Activated CD4-positive, alpha-beta T cell treated with anti-CD3 and anti-CD28 coated beads, Interleukin-2, amount 10 ng/mL, durations not matched to agents 7 days and 5 days (primary cell): ENCODE data around the gene TMEM135. TPM values are rescaled to one million over a fixed set of nuclear protein-coding genes. Genes with fewer than 3 reads are reported as not detected.

Experiments
- CTCF ChIA-PET: fragments of 350-600 bp; sonication (Branson Sonifier 250); formaldehyde crosslinking; loops from one replicate; lab custom pipeline; 2021; ENCODE audit warnings: antibody characterized with exemption; lab: Charles Lee
- POLR2A ChIA-PET: fragments of 350-600 bp; sonication (Branson Sonifier 250); formaldehyde crosslinking; loops from one replicate; lab custom pipeline; 2021; ENCODE audit warnings: antibody characterized with exemption; lab: Charles Lee
- DNase-seq: peaks from one replicate; pipeline ENCODE4 v3.0.0-alpha.2; 2020
- H3K27ac Mint-ChIP-seq: one replicate; pipeline ENCODE4 v1.8.0; 2021; ENCODE audit warnings: mild to moderate bottlenecking, moderate library complexity, mixed read lengths
- H3K27me3 Mint-ChIP-seq: one replicate; pipeline ENCODE4 v1.8.0; 2021; ENCODE audit warnings: mixed read lengths
- H3K36me3 Mint-ChIP-seq: one replicate; pipeline ENCODE4 v1.8.0; 2021; ENCODE audit warnings: low read depth, mixed read lengths
- H3K4me1 Mint-ChIP-seq: one replicate; pipeline ENCODE4 v1.8.0; 2021; ENCODE audit warnings: mixed read lengths
- H3K4me3 Mint-ChIP-seq: one replicate; pipeline ENCODE4 v1.8.0; 2021; ENCODE audit warnings: mild to moderate bottlenecking, moderate library complexity, mixed read lengths
- H3K9me3 Mint-ChIP-seq: one replicate; pipeline ENCODE4 v1.8.0; 2021; ENCODE audit warnings: mixed read lengths
- total RNA-seq, 2 experiments: library from RNA; stranded (reverse); gene quantifications; one replicate each; pipeline ENCODE4 v1.2.3, GENCODE V29; 2021

The TMEM135 gene
- total RNA-seq, 2 experiments from 2014 or later: 32.9 to 33.1 TPM

GRCh38 chr11:87005569-87005921 is 32.2 kb upstream of the TMEM135 start:
- Mint-ChIP-seq H3K4me3 (no peak overlapping the region), H3K36me3 (no peaks in the 10 kb centered on the region), H3K9me3 (no peaks in the 10 kb centered on the region), H3K27ac (no peak overlapping the region), H3K27me3 (peaks cover 2% of the 10 kb centered on the region), H3K4me1 (no peaks in the 10 kb centered on the region)
- CTCF ChIA-PET: interaction anchor here (1.1 to 1.2 kb wide), 2 partner anchors 14 to 276 kb away, joined by 3 read pairs; no protein-coding TSS in a partner anchor
- POLR2A ChIA-PET: no interaction called here
- DNase-seq: no peak

DNA sequence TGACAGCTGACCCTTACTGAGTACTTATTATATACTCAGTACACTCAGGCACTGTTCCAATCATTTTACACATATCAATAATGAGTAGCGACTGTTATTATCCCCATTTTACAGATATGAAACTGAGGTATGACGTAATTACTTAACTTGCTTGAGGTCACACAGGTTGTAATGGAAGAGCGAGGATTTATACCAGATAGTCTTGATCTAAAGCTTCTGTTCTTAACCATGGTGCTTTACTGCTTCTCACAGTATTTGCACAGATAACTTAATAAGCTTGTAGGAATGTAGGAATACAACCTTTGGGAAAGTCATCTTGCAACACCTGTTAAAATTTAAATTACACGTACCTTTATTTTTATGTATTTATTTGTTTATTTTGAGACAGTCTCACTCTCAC is 31.7 kb upstream of the TMEM135 start:
- Mint-ChIP-seq H3K27me3 (peaks cover 2% of the 10 kb centered on the region), H3K4me3 (no peak overlapping the region), H3K36me3 (no peaks in the 10 kb centered on the region), H3K27ac (no peak overlapping the region), H3K9me3 (no peaks in the 10 kb centered on the region), H3K4me1 (no peaks in the 10 kb centered on the region)
- ChIA-PET CTCF (interaction anchor here (1.2 kb wide), 1 partner anchor 13 kb away, joined by 3 read pairs; no protein-coding TSS in a partner anchor), POLR2A (no interaction called here)
- no peak for DNase-seq

GRCh38 chr11:87007963-87008362 is 29.8 kb upstream of the TMEM135 start:
- ChIA-PET POLR2A (no interaction called here), CTCF (interaction anchor here (0.9 kb wide), 1 partner anchor 26 kb away, joined by 3 read pairs; no protein-coding TSS in a partner anchor)
- DNase-seq: no peak
- Mint-ChIP-seq H3K27me3 (peaks cover 2% of the 10 kb centered on the region), H3K4me3 (no peak overlapping the region), H3K27ac (no peak overlapping the region), H3K4me1 (no peaks in the 10 kb centered on the region), H3K9me3 (no peaks in the 10 kb centered on the region), H3K36me3 (no peaks in the 10 kb centered on the region)

GRCh38 chr11:87012089-87012488 is 25.6 kb upstream of the TMEM135 start:
- H3K27me3 Mint-ChIP-seq: no peaks in the 10 kb centered on the region
- H3K36me3 Mint-ChIP-seq: no peaks in the 10 kb centered on the region
- POLR2A ChIA-PET: no interaction called here
- no peaks in the 10 kb centered on the region for H3K9me3 Mint-ChIP-seq
- H3K4me3 Mint-ChIP-seq: no peak overlapping the region
- no peak for DNase-seq
- CTCF ChIA-PET: no interaction called here
- H3K27ac Mint-ChIP-seq: no peak overlapping the region
- no peaks in the 10 kb centered on the region for H3K4me1 Mint-ChIP-seq

DNA sequence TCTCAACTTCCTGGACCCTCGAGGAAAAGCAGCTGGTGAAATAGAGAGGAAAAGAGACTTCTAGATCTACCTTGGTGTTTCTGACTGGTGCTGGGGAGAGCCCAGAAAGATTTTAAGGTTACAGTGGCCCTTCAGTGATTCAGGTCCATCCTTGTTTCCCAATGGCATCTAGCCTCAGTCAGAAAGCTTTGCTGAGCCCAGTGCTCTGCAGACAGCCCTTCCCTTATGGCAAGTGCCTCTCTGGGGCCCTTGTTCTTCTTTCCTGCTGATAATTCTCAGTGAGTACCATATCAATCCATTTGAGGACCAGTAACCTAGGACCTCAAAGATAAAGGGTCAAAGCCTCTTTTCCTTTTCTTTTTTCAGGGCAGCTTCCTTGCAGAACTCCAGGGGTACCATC is 25.1 kb upstream of the TMEM135 start:
- no peaks in the 10 kb centered on the region for H3K4me1 Mint-ChIP-seq
- no peak for DNase-seq
- H3K4me3 Mint-ChIP-seq: no peak overlapping the region
- POLR2A ChIA-PET: no interaction called here
- H3K9me3 Mint-ChIP-seq: no peaks in the 10 kb centered on the region
- no peak overlapping the region for H3K27ac Mint-ChIP-seq
- H3K36me3 Mint-ChIP-seq: no peaks in the 10 kb centered on the region
- CTCF ChIA-PET: no interaction called here
- H3K27me3 Mint-ChIP-seq: no peaks in the 10 kb centered on the region

DNA sequence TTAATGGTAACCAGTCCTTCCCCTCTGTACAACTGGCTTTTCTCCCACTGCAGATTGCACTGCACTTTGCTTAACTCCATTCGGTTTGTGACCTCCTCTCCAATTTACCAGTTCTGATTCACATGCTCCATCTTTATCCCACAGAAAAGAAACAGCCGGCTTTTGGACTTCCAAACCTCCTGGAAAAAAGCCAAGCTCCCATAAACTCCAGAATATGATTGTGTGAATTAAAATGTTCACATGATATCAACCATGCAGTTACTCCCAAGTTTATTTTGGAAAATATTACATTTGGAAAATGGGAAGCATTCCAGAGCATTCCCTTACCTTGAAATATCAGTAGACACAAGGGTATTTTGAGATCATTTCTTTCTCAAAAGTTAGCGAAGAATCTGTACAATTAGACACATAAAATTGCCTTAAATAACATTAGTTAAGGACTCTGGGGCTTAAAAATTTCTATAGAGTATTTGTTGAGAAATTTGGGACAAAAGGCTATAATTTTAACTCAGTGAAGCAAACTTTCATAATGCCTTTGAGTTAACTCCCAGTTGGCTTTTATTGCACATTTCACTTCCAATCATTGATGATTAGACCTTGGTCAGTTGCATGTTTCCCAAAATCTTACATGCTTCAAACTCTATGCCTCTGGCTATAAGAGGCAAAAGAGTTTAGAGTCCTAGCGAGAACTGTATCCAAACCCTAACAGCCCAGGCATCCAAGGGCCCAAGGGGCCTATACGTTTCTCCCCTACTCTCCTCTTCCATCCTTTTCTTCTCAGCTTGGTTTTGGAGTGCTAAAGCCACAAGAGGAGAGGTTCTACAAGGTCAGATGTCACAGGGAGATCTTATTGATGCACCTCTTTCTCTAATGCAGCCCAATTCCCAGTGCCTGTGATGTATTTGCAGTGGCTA is 23.6 kb upstream of the TMEM135 start:
- no peak for DNase-seq
- Mint-ChIP-seq H3K4me1 (no peaks in the 10 kb centered on the region), H3K27me3 (no peaks in the 10 kb centered on the region), H3K36me3 (no peaks in the 10 kb centered on the region), H3K9me3 (no peaks in the 10 kb centered on the region), H3K4me3 (no peak overlapping the region), H3K27ac (no peak overlapping the region)
- ChIA-PET POLR2A (no interaction called here), CTCF (no interaction called here)

DNA sequence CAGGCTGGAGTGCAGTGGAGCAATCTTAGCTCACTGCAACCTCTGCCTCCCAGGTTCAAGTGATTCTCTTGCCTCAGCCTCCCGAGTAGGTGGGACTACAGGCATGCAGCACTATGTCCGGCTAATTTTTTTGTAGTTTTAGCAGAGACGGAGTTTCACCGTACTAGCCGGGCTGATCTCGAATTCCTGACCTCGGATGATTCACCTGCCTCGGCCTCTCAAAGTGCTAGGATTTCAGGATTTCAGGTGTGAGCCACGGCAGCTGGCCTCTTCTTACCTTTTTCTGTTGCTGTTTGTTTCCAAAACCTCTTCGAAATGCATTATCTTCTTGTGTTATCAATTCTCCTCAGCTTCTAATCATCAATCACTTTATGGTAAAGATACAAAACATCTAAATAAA is 22.1 kb upstream of the TMEM135 start:
- Mint-ChIP-seq H3K4me1 (peaks cover 4% of the 10 kb centered on the region), H3K36me3 (no peaks in the 10 kb centered on the region), H3K9me3 (no peaks in the 10 kb centered on the region), H3K4me3 (no peak overlapping the region), H3K27ac (no peak overlapping the region), H3K27me3 (no peaks in the 10 kb centered on the region)
- ChIA-PET POLR2A (no interaction called here), CTCF (interaction anchor here (0.7 to 1.0 kb wide), 3 partner anchors 22 to 651 kb away, joined by 3 to 5 read pairs (median 3); no protein-coding TSS in a partner anchor)
- DNase-seq: no peak

GRCh38 chr11:87019613-87020271 is 18.0 kb upstream of the TMEM135 start:
- Mint-ChIP-seq H3K4me1 (peaks cover 7% of the 10 kb centered on the region), H3K27me3 (peaks cover 5% of the 10 kb centered on the region), H3K36me3 (no peaks in the 10 kb centered on the region), H3K27ac (no peak overlapping the region), H3K4me3 (no peak overlapping the region), H3K9me3 (no peaks in the 10 kb centered on the region)
- ChIA-PET CTCF (interaction anchor here (1.0 kb wide), 1 partner anchor 14 kb away, joined by 3 read pairs; no protein-coding TSS in a partner anchor), POLR2A (interaction anchor here (0.6 kb wide), 1 partner anchor 281 kb away, joined by 3 read pairs; no protein-coding TSS in a partner anchor)
- no peak for DNase-seq

DNA sequence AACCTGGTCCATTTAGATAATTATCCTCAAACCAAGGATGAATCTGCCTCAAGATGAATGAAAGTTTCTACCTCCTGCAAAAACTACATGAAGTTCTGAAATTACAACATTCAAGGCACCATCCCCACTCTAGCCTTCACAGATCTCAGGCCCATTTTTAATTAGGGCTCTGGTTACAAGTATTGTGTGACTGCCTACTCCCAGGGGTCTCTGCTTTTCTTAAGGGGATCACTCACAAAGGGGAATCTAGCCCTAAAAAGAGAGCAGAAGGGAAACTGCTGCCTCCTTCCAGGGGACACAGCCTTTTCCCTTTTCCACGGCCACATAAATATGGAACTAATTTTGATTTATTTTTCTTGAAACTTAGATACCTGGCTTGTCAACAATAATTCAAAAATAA is 17.4 kb upstream of the TMEM135 start:
- H3K27ac Mint-ChIP-seq: no peak overlapping the region
- DNase-seq: no peak
- no peak overlapping the region for H3K4me3 Mint-ChIP-seq
- H3K27me3 Mint-ChIP-seq: peaks cover 7% of the 10 kb centered on the region
- H3K9me3 Mint-ChIP-seq: no peaks in the 10 kb centered on the region
- POLR2A ChIA-PET: interaction anchor here (0.6 kb wide), 1 partner anchor 280 kb away, joined by 3 read pairs; no protein-coding TSS in a partner anchor
- CTCF ChIA-PET: no interaction called here
- peaks cover 7% of the 10 kb centered on the region for H3K4me1 Mint-ChIP-seq
- H3K36me3 Mint-ChIP-seq: no peaks in the 10 kb centered on the region

GRCh38 chr11:87020764-87021365 is 16.9 kb upstream of the TMEM135 start:
- DNase-seq: no peak
- Mint-ChIP-seq H3K4me1 (peaks cover 7% of the 10 kb centered on the region), H3K27ac (no peak overlapping the region), H3K36me3 (no peaks in the 10 kb centered on the region), H3K9me3 (no peaks in the 10 kb centered on the region), H3K4me3 (no peak overlapping the region), H3K27me3 (peaks cover 9% of the 10 kb centered on the region)
- POLR2A ChIA-PET: interaction anchor here (0.6 kb wide), 1 partner anchor 280 kb away, joined by 3 read pairs; no protein-coding TSS in a partner anchor
- CTCF ChIA-PET: no interaction called here

DNA sequence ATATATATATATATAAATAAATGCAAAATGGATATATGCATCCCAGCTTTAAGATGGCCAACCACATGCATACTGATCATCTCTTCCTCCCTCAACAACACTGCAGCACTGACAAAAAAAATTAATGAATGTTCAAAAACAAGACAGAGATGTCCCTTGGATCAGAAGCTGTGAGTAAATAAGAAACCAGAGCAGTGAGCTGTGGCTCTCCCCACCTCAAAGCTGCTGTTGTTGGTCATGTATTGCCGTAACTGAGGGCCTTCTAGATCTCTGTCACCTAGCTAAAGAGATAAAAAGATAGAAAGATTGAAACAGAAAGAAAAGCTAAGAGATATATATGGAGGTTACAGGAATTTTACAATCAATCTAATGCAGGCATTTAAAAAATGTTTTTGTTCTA is 15.5 kb upstream of the TMEM135 start:
- Mint-ChIP-seq H3K27me3 (peaks cover 12% of the 10 kb centered on the region), H3K27ac (no peak overlapping the region), H3K36me3 (no peaks in the 10 kb centered on the region), H3K4me3 (no peak overlapping the region), H3K9me3 (no peaks in the 10 kb centered on the region), H3K4me1 (peaks cover 7% of the 10 kb centered on the region)
- POLR2A ChIA-PET: no interaction called here
- no peak for DNase-seq
- CTCF ChIA-PET: interaction anchor here (0.6 to 1.0 kb wide), 5 partner anchors 13 to 639 kb away, joined by 3 to 4 read pairs (median 3); partner anchors contain the start of gene TMEM135

DNA sequence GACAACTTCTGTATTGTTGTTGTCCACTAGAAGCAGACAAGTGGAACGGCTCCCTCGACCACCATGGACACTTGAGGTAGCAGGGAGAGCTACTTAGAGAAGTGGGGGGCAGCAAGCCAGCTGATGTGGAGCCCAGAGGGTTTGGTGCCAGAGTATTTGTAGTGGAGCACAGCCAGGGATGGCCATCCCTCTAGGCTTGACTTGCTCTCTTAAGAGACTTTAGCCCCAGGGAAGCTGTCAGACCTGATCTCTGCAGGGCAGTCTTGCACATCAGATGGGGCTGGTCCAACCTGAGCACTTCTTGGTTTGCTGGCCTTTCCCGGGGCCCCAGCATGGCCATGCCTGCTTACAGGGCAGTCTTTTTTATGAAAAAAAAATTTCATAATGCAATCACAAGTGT is 15.0 kb upstream of the TMEM135 start:
- Mint-ChIP-seq H3K36me3 (no peaks in the 10 kb centered on the region), H3K27ac (no peak overlapping the region), H3K27me3 (peaks cover 12% of the 10 kb centered on the region), H3K4me3 (no peak overlapping the region), H3K4me1 (peaks cover 7% of the 10 kb centered on the region), H3K9me3 (no peaks in the 10 kb centered on the region)
- no peak for DNase-seq
- POLR2A ChIA-PET: no interaction called here
- CTCF ChIA-PET: interaction anchor here (0.6 to 1.0 kb wide), 5 partner anchors 14 to 640 kb away, joined by 3 to 4 read pairs (median 3); partner anchors contain the start of gene TMEM135
